HG03565 (cell line): Measurements from ENCODE around the gene NFATC2IP.

ENCODE experiments used
- ATAC-seq: cut with Tn5 transposase; IDR thresholded peaks from one replicate; pipeline ENCODE4 v1.9.1; 2021; ENCODE audit warnings: mild to moderate bottlenecking, moderate library complexity; ENCODE audit not compliant: unreplicated experiment

The NFATC2IP gene

GRCh38 chr16:28950648-28951409 is at the start of gene NFATC2IP:
NFATC2IP (plus strand) TSS chr16:28950937; CDS start chr16:28951012, 75 bp downstream.
- ATAC-seq: peak; percentile 89

- no peak for ATAC-seq
Measured at GRCh38 chr16:28901862-28902261, 48.9 kb upstream of the NFATC2IP start.

GRCh38 chr16:28902909-28903308 is 47.8 kb upstream of the NFATC2IP start:
- ATAC-seq: no peak

- no peak for ATAC-seq
Measured at GRCh38 chr16:28903344-28904042, 47.2 kb upstream of the NFATC2IP start.

GRCh38 chr16:28904363-28904762 is 46.4 kb upstream of the NFATC2IP start:
- ATAC-seq: no peak

GRCh38 chr16:28904828-28905227 is 45.9 kb upstream of the NFATC2IP start:
- no peak for ATAC-seq

GRCh38 chr16:28905229-28905754 is 45.4 kb upstream of the NFATC2IP start:
- no peak for ATAC-seq

- no peak for ATAC-seq
Measured at GRCh38 chr16:28905800-28906372, 44.9 kb upstream of the NFATC2IP start.

- ATAC-seq: no peak
Measured at GRCh38 chr16:28910086-28911031, 40.4 kb upstream of the NFATC2IP start.

- ATAC-seq: no peak
Measured at GRCh38 chr16:28912558-28912957, 38.2 kb upstream of the NFATC2IP start.

GRCh38 chr16:28913946-28914724 is 36.6 kb upstream of the NFATC2IP start:
- ATAC-seq: no peak

GRCh38 chr16:28915181-28915580 is 35.6 kb upstream of the NFATC2IP start:
- no peak for ATAC-seq

- ATAC-seq: no peak
Measured at GRCh38 chr16:28917095-28917494, 33.6 kb upstream of the NFATC2IP start.

GRCh38 chr16:28918698-28919097 is 32.0 kb upstream of the NFATC2IP start:
- no peak for ATAC-seq

GRCh38 chr16:28923231-28923587 is 27.5 kb upstream of the NFATC2IP start:
- ATAC-seq: no peak

GRCh38 chr16:28923652-28924398 is 26.9 kb upstream of the NFATC2IP start:
- ATAC-seq: peak; percentile 37

GRCh38 chr16:28924399-28924761 is 26.4 kb upstream of the NFATC2IP start:
- ATAC-seq: no peak

- ATAC-seq: peak; percentile 44
Measured at GRCh38 chr16:28924762-28925385, 25.9 kb upstream of the NFATC2IP start, which contains the start of gene RABEP2. RABEP2 (minus strand) TSS chr16:28925238; CDS start chr16:28925163, 75 bp downstream.
